HG02852 (cell line): ENCODE data around the gene ZNF48.
"Not testable (repeated sequence)": the region's sequence is repeated elsewhere in the genome, so short reads cannot be mapped to it uniquely, and the experiment has no call there.

Experiments used
- ATAC-seq: cut with Tn5 transposase; IDR thresholded peaks from one replicate; pipeline ENCODE4 v1.9.1; 2021; ENCODE audit warnings: mild to moderate bottlenecking, moderate library complexity; ENCODE audit not compliant: unreplicated experiment

The ZNF48 gene

DNA sequence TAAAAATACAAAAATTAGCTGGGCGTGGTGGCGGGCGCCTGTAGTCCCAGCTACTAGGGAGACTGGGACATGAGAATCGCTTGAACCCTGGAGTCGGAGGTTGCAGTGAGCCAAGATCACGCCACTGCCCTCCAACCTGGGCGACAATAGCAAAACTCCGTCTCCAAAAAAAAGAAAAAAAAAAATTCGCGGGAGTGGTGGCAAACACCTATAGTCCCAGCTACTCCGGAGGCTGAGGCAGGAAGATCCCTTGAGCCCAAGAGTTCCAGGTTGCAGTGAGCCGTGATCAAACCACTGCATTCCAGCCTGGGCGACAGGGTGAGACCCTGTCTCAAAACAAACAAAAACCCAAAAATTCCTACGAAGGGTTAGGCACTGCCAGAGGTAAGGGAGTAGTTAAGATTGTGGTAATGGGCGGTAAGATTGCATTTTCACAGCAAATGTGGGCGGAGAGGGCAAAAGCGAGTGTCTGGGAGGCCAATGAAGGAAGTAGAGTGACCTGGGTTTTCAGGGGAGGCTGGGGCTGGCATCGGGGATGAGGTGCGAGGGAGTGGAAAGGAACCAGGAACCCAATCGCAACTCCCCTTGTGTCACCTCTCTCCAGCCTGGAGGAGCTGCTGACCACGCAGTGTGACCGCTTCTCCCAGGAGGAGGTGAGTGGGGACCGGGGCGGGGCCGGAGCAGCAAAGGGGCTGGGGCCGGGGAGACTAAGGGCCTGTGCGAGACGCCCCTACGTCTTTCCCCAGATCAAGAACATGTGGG lies 18.0 kb upstream of the ZNF48 start:
- no peak for ATAC-seq

DNA sequence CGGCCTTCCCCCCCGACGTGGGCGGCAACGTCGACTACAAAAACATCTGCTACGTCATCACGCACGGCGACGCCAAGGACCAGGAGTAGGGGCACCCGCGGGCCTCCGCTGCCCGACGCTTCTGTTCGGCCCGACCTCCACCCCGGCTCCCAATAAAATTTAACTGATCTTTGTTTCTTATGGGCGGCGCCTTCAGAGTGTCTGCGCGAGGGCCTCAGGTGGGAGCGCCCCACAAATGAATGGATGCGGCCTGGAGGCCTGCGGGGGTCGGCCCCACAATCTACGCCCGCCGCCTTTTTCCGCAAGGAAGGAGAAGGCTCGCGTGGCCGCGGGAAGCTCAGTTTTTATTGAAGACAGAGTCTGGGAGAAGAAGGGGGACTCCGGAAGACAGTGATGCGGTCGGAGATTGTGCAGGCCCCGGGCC lies 17.4 kb upstream of the ZNF48 start:
- peak; percentile 41 for ATAC-seq

DNA sequence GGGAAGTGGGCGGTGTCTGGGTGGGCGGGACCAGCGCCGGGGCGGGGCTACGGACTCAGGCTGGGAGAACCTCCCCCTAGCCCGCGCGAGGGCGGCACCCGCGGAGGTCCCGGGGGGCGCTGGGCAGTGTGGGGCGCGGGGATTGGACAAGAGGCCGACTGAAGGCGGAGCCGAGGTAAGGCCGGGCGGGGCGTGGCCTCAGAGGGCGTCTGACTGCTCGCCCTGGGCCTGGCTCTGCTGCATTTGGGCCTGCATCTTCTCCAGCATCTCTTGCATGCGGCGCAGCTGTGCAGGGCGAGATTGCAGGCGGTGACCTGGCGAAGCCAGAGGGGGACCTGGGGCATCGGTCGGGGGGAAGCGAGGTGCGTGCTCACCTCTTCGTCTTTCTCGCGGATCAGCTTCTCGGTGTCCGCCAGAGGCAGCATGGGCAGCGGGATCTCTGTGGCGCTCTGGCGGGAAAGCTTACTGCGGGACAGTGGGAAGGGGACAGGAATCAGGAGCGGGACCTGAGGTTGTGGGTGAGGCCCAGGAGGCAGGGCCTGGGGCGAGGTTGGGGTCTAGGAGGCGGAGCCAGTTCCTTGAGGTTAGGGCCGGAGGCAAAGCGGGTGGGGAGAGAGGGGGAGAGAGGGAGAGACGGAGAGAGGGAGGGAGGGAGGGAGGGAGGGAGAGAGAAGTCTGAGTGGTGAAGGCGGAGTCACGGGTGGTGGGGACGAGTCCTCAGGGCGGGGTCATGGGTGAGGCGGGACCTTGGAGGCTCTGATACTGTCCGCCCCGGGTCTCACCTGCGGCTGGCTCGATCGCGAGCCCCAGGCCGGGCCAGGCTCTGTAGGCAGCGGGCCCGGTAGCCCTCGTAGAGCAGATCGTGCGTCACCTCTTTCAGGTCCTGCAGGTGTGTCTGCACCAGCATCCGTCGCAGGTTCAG lies 16.7 kb upstream of the ZNF48 start:
- peak; percentile 86 for ATAC-seq

DNA sequence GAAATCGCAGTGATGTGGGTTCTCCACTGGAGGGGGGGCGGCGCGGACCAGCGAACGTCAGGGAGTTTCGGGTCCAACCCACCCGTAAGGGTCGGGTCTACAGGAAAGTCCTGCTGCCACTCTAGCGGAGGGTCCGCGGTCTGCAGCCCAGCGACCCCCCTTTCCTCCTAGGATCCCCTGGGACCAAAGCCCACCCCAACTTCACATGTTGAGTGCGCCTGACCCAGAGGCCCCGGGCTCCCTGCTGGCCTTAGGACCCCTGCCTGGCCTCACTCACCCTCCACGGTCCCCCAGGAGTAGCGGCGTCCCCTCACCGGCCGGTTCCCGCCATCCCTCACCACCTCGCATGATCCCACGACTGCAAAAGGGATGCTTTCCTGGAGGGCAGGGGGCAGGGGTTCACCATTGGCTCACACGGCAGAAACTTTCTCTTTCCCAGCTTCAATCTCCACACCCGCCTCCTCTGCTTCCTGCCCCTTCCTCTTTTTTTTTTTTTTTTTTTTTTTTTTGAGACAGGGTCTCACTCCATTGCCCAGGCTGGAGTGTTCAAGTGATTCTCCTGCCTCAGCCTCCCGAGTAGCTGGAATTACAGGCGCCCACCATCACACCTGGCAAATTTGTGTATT lies 15.9 kb upstream of the ZNF48 start:
- ATAC-seq = no peak

DNA sequence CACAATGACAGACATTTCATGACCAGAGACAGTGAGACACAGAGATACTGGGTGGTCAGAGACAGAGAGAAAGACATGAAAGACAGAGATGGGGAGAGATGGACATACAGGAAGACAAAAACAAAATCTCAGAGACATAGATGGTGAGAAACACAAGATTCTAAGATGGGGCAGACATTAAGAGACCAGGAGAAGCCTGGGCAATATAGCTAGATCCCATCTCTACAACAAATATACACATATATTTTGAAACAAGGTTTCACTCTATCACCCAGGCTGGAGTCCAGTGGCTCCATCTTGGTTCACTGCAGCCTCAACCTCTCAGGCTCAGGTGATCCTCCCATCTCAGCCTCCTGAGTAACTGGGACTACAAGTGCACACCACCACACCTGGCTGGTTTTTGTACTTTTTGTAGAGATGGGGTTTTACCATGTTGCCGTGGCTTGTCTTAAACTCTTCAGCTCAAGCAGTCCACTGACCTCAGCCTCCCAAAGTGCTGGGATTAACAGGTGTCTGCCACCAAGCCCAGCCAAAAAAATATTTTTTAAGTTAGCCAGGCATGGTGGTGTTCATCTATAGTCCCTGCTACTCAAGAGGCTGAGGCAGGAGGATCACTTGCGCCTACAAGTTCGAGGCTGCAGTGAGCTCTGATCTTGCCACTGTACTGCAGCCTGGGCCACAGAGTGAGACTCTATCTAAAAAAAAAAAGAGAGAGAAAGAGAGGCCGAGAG lies 15.0 kb upstream of the ZNF48 start:
- no peak for ATAC-seq

DNA sequence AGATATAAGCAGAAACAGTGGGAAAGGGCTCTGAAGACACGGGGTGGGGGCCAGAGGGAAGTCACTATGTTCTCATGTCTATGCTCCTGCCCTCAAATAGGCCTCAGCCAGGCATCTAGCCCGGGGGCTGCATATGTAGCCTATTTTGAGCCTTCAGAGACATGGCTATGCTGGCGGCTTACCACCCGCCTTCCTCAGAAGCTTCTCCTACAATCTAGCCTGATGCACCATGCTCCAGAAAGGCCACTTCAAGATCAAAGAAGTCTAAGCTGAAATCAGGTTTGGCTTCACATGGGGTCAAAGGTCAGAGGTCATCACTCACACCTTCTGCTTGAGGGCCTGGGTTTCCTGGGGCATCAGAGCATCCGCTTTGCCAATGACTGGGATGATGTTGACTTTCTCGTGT lies 14.4 kb upstream of the ZNF48 start:
- ATAC-seq = no peak

DNA sequence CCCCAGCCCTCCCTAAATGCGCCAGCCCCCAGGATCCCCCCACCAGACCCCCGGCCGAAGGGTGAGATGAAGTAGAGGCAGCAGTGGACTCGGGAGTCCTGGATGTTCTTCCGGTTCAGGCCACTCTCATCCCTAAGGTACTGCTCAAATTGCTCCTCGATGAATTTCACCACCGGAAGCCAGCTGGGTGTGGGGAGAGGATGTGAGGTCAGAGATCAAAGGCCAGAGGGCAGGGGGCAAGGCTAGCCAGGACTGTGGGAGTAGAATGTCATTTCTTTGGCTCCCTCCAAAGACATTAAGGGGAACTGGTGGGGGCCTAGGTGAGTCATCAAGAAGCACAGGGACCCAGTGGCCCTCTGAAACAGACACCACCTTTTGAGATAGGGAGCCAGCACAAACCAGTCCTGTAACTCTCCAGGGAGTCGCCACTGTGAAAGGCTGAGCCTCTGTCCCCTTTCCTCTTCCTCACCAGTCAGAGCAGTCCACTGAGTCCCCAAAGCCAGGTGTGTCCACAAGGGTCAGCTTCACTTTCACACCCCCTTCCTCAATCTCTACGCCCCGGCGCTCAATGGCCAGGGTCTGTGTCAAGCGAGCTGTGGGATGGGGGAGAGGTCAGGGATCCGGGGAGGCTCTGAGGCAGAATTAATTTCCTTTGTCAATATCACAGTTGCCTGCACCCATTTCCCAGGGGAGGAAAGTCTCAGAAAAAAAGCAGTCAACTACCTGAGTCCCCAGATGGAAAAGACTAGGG lies 13.8 kb upstream of the ZNF48 start:
- ATAC-seq = no peak

DNA sequence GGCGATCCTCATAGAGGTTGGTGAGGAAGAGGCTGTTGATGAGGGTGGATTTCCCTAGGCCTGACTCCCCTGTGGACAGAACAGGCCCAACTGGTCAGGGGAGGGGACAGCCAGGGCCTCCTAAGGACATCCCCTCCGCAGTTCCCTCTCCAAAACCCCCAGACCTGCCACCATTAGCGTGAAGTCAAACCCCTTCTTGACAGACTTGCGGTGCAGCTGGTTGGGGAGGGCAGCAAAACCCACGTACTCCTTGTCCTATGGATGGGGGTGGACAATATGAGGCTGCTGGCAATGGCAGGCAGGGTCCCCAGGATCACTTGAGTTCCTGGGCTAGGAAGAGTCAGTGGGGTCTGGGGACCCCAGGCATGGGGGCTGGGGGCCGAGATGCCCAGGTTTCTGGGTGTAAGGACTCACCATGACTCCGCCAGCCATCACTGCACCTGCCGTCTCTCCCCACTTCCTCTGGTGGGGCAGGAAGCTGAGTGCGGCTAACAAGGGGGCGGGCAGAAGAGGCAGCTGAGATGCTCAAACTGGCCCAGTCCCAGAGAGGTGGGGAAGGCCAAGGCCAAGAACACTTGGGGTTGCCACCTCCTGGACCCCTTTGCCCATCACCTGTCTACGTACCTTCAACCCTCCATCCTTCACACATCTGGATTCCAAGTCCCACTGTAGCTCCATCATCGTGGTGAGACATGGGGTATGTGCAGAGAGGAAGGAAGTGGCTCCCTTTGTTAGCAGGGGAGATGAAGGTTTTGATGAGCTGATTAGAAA lies 12.9 kb upstream of the ZNF48 start, which contains the start of gene SEPTIN1:
Gene SEPTIN1, minus strand, starts transcription at position 451 of the 771 bp plus-strand sequence. Its CDS starts 19 bp downstream, at position 432.
- ATAC-seq = no peak

DNA sequence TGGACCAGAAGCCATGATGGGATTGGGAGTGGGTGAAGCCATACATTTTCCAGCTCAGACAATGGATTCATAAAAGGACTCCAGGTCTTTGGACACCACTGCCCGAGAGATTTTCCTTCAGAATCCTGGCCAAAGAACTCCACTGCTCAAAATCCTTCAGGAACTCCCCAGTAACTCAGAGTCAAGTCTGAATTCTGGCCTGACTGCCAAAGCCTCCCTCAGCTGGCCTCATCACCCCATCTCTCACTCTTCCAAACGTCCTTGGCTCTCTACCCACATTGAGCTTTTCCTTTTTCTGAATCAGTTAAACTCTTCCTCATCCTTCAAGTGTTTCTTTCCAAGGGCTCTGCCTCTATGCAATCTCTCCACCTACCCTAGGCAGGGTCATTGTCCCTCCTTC lies 11.7 kb upstream of the ZNF48 start:
- ATAC-seq = no peak

DNA sequence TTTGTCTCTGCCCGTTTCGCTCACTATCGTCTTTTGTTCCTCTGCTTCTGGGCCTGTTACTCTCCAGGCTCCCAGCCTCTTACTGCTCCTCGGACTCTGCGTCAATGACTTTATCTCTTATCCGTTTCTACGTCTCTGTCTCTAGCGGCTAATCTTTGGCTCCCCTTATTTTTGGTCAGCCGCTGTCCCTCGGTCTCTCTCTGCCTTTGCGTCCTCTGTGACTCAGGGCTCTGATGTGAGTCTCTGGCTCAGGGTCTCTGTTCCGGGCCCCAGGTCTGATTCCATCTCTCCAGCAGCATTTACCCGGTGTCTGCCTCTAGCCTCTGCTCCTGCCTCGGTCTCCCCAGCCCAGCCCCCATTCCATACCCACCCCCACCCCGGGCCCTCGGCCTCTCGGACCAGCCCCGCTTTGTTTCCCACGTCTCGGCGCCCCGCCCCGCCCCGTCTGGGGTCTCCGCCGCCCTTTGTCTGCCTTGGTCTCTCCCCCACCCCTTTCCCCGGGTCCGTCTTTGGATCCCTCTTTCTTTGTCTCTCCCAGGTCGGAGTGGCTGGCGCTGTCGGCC lies 547 bp upstream of the ZNF48 start:
- no peak for ATAC-seq

DNA sequence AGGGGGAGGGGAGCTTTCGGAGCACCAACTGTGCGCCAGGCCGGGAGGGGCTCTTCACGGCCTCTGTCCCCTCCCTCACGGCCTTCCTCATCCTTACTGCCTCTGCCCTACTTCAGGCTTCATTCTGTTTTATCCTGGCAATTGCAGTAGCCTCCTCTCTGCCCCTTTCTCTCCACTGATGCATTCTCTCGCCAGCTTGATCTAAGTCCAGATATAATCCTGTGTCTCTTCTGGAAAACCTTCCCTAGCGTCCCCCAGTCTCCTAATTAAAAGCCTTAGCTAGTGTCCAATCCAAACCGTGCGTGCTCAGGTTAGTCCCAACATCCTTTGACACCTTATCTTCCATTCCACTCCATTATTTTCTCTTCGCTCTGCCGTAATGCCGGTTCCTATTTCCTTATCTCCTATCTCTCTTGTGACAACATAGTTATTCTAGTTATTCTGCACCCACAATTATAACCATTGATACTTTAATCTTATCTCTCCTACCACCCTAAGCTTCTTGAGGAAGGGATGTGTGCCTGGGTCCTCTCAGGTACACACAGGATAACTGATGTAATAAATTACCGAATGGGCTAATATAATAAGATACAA lies 869 bp downstream of the ZNF48 start:
- peak; percentile 13 for ATAC-seq

DNA sequence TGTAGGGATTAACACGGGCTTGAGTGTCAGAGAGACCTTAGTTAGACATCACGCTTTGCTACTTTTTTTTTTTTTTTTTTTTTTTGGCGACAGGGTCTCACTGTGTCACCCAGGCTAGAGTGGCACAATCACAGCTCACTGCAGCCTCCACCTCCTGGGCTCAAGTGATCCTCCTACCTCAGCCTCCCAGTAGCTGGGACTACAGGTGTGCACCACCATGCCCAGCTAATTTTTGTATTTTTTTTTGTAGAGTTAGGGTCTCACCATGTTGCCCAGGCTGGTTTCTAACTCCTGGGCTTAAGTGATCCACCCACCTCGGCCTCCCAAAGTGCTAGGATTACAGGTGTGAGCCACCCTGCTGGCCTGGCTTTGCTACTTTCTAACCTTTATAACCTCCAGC lies 1.4 kb downstream of the ZNF48 start:
- not testable (repeated sequence) for ATAC-seq

DNA sequence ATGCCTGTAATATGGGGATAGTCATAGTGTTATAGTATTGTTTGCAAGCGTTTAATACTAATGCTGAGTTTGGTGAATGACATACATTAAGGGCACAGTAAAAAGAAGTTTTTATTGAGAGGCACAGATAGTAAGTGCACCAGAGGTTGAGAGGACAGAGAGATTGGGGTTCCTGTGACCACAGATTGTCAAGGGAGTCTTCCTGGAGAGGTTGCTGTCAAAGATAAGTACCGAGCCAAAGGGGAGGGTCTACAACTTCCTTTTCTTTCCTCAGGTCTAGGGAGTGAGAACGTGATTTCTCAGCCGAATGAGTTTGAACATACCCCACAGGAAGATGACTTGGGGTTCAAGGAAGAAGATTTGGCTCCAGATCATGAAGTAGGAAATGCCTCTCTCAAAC lies 1.8 kb downstream of the ZNF48 start:
- no peak for ATAC-seq

DNA sequence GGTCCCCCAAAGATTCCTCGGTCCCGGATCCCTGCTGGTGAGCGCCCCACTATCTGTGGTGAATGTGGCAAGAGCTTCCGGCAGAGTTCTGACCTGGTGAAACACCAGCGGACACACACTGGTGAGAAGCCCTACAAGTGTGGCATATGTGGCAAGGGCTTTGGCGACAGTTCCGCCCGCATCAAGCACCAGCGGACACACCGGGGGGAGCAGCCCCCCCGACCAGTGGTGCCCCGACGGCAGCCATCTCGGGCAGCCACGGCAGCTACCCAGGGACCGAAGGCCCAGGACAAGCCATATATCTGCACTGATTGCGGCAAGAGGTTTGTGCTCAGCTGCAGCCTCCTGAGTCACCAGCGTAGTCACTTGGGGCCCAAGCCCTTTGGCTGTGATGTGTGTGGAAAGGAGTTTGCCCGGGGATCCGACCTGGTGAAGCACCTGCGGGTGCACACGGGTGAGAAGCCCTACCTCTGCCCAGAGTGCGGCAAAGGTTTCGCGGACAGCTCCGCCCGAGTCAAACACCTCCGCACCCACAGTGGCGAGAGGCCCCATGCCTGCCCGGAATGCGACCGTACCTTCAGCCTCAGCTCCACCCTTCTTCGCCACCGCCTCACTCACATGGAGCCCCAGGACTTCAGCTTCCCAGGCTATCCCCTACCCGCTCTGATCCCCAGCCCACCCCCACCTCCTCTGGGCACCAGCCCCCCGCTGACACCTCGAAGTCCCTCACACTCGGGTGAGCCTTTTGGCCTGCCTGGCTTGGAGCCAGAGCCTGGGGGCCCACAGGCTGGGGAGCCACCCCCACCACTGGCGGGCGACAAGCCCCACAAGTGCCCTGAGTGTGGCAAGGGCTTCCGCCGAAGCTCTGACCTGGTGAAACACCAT lies 2.8 kb downstream of the ZNF48 start:
- ATAC-seq = no peak

DNA sequence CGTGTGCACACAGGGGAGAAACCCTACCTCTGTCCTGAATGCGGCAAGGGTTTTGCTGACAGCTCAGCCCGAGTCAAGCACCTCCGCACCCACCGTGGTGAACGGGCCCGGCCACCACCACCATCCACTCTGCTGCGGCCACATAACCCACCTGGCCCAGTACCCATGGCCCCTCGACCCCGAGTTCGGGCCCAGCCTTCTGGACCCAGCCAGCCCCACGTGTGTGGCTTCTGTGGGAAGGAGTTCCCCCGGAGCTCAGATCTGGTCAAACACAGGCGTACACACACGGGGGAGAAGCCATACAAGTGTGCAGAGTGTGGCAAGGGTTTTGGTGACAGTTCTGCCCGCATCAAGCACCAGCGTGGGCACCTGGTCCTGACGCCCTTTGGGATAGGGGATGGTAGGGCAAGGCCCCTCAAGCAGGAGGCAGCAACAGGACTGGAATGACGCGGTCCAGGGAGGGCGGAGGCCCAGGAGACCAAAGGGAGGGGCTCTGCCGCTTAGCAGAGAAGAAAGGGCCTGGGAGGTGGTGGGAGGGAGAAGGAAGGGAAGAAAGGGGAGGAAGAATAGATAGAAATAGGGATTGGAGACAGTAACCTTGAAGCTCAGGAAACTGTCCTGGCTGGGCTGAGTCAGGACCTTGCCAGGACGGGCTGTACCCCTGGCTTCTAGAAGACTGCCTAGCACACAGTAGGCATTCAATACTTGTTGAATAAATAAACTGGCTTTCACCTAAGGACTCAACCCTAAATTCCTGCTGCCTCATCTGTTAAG lies 3.6 kb downstream of the ZNF48 start:
- no peak for ATAC-seq

DNA sequence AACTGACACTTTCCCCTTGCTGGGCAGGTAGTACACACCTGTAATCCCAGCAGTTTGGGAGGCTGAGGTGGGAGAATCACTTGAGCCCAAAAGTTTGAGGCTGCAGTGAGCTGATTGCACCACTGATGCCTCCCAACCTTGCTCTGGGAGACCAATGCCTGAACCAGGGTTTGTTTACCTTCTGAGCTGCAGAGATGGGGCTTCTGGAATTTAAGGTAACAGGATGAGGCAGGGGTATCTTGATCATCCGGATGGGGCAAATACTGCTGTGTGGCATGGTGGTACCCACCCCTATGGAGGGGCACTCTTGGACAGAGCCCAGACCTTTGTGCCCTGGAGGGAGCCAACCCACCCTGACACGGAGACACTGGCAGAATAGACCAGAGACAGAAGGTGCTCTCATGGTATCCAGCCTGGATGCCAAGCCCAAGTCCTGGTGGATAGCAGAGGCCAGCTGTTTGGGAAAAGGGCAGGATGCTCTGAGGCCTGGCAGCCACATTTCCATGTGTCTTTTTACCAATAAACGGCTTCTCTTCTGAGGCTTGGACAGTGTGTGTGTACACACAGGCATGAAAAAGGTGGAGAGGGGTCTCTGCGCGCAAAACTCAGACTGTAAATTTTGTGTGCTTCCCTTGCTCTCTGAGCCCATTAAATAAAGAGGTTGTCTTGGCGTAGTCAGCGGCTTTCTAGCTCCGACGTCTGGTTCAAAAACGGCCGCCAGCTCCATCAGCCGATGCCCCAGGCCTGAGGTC lies 4.4 kb downstream of the ZNF48 start:
- peak; percentile 8 for ATAC-seq
